Endodermal cell (in vitro differentiated cells): ENCODE measurements around the gene EOLA2. TPM values are rescaled to one million over a fixed set of nuclear protein-coding genes. Genes with fewer than 3 reads are reported as not detected.

Experiments
- DNase-seq: peaks from one replicate; pipeline ENCODE4 v3.0.0-alpha.2; 2017
- H3K27ac ChIP-seq: 2 replicates; pipeline ENCODE4 v1.5.1; 2013; ENCODE audit warnings: mild to moderate bottlenecking, low read depth, low read length, moderate library complexity
- H3K27me3 ChIP-seq: 2 replicates; pipeline ENCODE4 v1.6.1; 2013; ENCODE audit warnings: mild to moderate bottlenecking, low read length, moderate library complexity; ENCODE audit not compliant: insufficient read depth, control insufficient read depth, poor library complexity, severe bottlenecking
- H3K36me3 ChIP-seq: 2 replicates; pipeline ENCODE4 v1.7.0; 2013; ENCODE audit warnings: mild to moderate bottlenecking, low read length, moderate library complexity; ENCODE audit not compliant: control insufficient read depth, insufficient read depth
- H3K4me1 ChIP-seq: one replicate; pipeline ENCODE4 v1.7.0; 2013; ENCODE audit warnings: low read length; ENCODE audit not compliant: control insufficient read depth, insufficient read depth
- H3K4me3 ChIP-seq: 2 replicates; pipeline ENCODE4 v1.5.1; 2013; ENCODE audit warnings: mild to moderate bottlenecking, low read length, moderate library complexity
- H3K9ac ChIP-seq: 2 replicates; pipeline ENCODE4 v1.6.1; 2013; ENCODE audit warnings: mild to moderate bottlenecking, low read length, moderate library complexity; ENCODE audit not compliant: poor library complexity, severe bottlenecking; ENCODE audit errors: extremely low read depth
- H3K9me3 ChIP-seq: 2 replicates; pipeline ENCODE4 v1.6.1; 2013; ENCODE audit warnings: mild to moderate bottlenecking, low read length, moderate library complexity; ENCODE audit not compliant: control insufficient read depth
- H3K27ac Mint-ChIP-seq: 2 replicates; pipeline ENCODE4 v1.8.0; 2020; ENCODE audit warnings: mixed read lengths
- H3K27me3 Mint-ChIP-seq: 2 replicates; pipeline ENCODE4 v1.8.0; 2021; ENCODE audit warnings: mild to moderate bottlenecking, mixed read lengths; ENCODE audit not compliant: insufficient read depth
- H3K36me3 Mint-ChIP-seq: 2 replicates; pipeline ENCODE4 v1.8.0; 2020; ENCODE audit warnings: low read depth, mixed read lengths
- H3K4me1 Mint-ChIP-seq: 2 replicates; pipeline ENCODE4 v1.8.0; 2020; ENCODE audit warnings: mixed read lengths
- H3K4me3 Mint-ChIP-seq: 2 replicates; pipeline ENCODE4 v1.8.0; 2020; ENCODE audit warnings: mild to moderate bottlenecking, moderate library complexity, mixed read lengths
- H3K9me3 Mint-ChIP-seq: 2 replicates; pipeline ENCODE4 v1.8.0; 2020; ENCODE audit warnings: mild to moderate bottlenecking, mixed read lengths
- CTCF ChIP-seq: fragments of 200-600 bp; sonication (generic); conservative IDR thresholded peaks from 2 replicates; pipeline ENCODE4 v1.5.0; 2021; ENCODE audit warnings: antibody characterized with exemption, mild to moderate bottlenecking
- WGBS, 2 experiments: methylation state at CpG; one replicate each; pipeline versions ENCODE4 v1.1.5 to v1.1.7; 2013; ENCODE audit warnings: missing lambda C conversion rate in 2 of 2, mixed read lengths in 1 of 2; ENCODE audit not compliant: insufficient coverage in 1 of 2, insufficient read length in 1 of 2; 5-methylcytosine and 5-hydroxymethylcytosine counted together
- total RNA-seq, 2 donors: library from RNA; stranded (reverse); fragmentation: NEBNext Ultra II Directional in 1 of 2; extraction: Animal tissue kit (Norgen Biotek cat#: 25700) in 1 of 2; gene quantifications; 2 replicates in 1 of 2; 3 replicates in 1 of 2; pipeline ENCODE4 v1.2.1, GENCODE V29; 2021

EOLA2 gene
- total RNA-seq, 2 donors from 2014 or later, result 24.0 to 37.1 TPM

- Histone ChIP-seq H3K27me3 (no peaks in the 10 kb centered on the region), H3K4me1 (no peaks in the 10 kb centered on the region), H3K9me3 (peaks cover 8% of the 10 kb centered on the region), H3K4me3 (no peak overlapping the region), H3K36me3 (peaks cover 22% of the 10 kb centered on the region), H3K9ac (no peak overlapping the region), H3K27ac (no peak overlapping the region)
- no peak for DNase-seq
- TF ChIP-seq CTCF, result no peak
- H3K27me3 Mint-ChIP-seq, result no peaks in the 10 kb centered on the region
- no peaks in the 10 kb centered on the region for H3K4me1 Mint-ChIP-seq
- peaks cover 40% of the 10 kb centered on the region for H3K9me3 Mint-ChIP-seq
- H3K36me3 Mint-ChIP-seq, result peaks cover 26% of the 10 kb centered on the region
- no peak overlapping the region for H3K27ac Mint-ChIP-seq
- H3K4me3 Mint-ChIP-seq, result no peak overlapping the region
Measured at GRCh38 chrX:149962010-149962409, 23.7 kb upstream of the EOLA2 start.

GRCh38 chrX:149961572-149961971 is 23.3 kb upstream of the EOLA2 start:
- H3K4me1 Mint-ChIP-seq, result no peaks in the 10 kb centered on the region
- no peaks in the 10 kb centered on the region for H3K27me3 Mint-ChIP-seq
- H3K27ac Mint-ChIP-seq, result no peak overlapping the region
- WGBS, 2 experiments, result 94% methylated on average over 2 of the region's 2 CpGs; no CpG with 5 or more reads in 1 of the 2 experiments
- no peak for TF ChIP-seq CTCF
- Histone ChIP-seq H3K9me3 (peaks cover 8% of the 10 kb centered on the region), H3K36me3 (peaks cover 18% of the 10 kb centered on the region), H3K9ac (no peak overlapping the region), H3K27me3 (no peaks in the 10 kb centered on the region), H3K4me3 (no peak overlapping the region), H3K27ac (no peak overlapping the region), H3K4me1 (no peaks in the 10 kb centered on the region)
- H3K4me3 Mint-ChIP-seq, result no peak overlapping the region
- peaks cover 21% of the 10 kb centered on the region for H3K36me3 Mint-ChIP-seq
- H3K9me3 Mint-ChIP-seq, result peaks cover 39% of the 10 kb centered on the region
- no peak for DNase-seq

- Histone ChIP-seq H3K9ac (no peak overlapping the region), H3K27ac (no peak overlapping the region), H3K9me3 (no peaks in the 10 kb centered on the region), H3K36me3 (peaks cover 34% of the 10 kb centered on the region), H3K4me1 (no peaks in the 10 kb centered on the region), H3K27me3 (no peaks in the 10 kb centered on the region), H3K4me3 (no peak overlapping the region)
- Mint-ChIP-seq H3K36me3 (peaks cover 36% of the 10 kb centered on the region), H3K4me1 (peaks cover 9% of the 10 kb centered on the region), H3K27me3 (no peaks in the 10 kb centered on the region), H3K9me3 (peaks cover 52% of the 10 kb centered on the region), H3K27ac (no peak overlapping the region), H3K4me3 (no peak overlapping the region)
- WGBS, 2 experiments, result 79 to 86% methylated on average over 1 of the region's 1 CpG
- DNase-seq, result no peak
- TF ChIP-seq CTCF, result peak; percentile 55
Measured at GRCh38 chrX:149950681-149951080, 12.4 kb upstream of the EOLA2 start.
